22Rv1 (cell line): Measurements from ENCODE around the gene TRH.
A peak's percentile ranks its signal among the peaks of the same experiment; 100 is the strongest.

Experiments used
- H3K27ac ChIP-seq: fragments of 450-650 bp; 2 replicates; pipeline ENCODE4 v1.5.1; 2017
- ZFX ChIP-seq: fragments of 450-650 bp; IDR thresholded peaks from 2 replicates; pipeline ENCODE4 v1.6.1; 2017; ENCODE audit warnings: antibody characterized with exemption, borderline replicate concordance
- TF ChIP-seq, protein P1 (sequence below): fragments of 450-650 bp; IDR thresholded peaks from 2 replicates; pipeline ENCODE4 v1.5.1; 2017; ENCODE audit warnings: mild to moderate bottlenecking

Gene TRH, protein sequence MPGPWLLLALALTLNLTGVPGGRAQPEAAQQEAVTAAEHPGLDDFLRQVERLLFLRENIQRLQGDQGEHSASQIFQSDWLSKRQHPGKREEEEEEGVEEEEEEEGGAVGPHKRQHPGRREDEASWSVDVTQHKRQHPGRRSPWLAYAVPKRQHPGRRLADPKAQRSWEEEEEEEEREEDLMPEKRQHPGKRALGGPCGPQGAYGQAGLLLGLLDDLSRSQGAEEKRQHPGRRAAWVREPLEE

DNA sequence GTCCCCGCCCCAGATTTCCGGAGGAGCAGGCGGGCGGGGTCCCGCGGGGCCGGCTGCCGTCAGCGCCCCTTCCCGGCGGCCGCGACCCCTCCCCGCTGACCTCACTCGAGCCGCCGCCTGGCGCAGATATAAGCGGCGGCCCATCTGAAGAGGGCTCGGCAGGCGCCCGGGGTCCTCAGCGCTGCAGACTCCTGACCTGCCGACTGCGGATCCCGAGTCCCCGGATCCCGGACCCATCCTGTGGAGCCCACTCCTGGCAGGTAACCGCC, at the start of gene TRH:
Gene TRH, plus strand, starts transcription at position 157 of the 269 bp plus-strand sequence. CDS start 1,097 bp downstream, outside the sequence.
- no peak within 1 kb of the TSS for H3K27ac ChIP-seq
- no peak for TF ChIP-seq ZFX

DNA sequence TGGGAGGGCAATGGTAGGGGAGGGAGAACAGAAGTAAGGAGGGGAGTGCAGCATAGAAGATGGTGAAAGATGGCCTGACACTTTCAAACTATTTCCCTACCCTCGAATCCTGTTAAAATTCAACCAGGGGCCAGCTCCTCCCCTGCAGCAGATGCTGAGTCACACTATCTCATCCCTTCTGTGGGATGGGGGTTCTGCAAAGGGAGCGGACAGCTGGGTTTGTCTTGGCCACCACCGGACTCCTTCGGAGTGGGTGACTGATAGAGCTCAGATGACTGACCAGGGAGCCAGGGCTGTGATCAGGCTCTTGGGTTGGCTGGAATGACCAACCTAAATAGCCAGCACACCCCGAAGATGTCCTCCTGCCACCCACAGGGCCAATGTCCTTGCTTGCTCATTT, 47.4 kb upstream of the TRH start:
- no peak overlapping the region for H3K27ac ChIP-seq

DNA sequence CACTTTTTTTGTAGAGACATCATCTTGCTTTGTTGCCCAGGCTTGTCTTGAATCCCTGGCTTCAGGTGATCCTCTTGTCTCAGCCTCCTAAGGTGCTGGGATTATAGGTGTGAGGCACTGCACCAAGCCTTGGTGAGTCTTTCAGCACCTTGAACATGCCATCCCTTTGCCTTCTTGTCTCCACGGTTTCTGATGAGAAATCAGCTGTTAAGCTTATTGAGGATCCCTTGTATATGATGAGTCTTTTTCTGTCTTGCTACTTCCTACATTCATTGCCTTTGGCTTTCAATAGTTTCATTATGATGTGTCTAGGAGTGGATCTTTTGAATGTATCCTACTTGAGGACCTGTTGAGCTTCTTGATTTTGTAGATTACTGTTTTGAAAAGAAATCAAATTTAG, 45.1 kb upstream of the TRH start:
- TF ChIP-seq ZFX: no peak
- TF ChIP-seq, protein P1, sequence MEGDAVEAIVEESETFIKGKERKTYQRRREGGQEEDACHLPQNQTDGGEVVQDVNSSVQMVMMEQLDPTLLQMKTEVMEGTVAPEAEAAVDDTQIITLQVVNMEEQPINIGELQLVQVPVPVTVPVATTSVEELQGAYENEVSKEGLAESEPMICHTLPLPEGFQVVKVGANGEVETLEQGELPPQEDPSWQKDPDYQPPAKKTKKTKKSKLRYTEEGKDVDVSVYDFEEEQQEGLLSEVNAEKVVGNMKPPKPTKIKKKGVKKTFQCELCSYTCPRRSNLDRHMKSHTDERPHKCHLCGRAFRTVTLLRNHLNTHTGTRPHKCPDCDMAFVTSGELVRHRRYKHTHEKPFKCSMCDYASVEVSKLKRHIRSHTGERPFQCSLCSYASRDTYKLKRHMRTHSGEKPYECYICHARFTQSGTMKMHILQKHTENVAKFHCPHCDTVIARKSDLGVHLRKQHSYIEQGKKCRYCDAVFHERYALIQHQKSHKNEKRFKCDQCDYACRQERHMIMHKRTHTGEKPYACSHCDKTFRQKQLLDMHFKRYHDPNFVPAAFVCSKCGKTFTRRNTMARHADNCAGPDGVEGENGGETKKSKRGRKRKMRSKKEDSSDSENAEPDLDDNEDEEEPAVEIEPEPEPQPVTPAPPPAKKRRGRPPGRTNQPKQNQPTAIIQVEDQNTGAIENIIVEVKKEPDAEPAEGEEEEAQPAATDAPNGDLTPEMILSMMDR: no peak

More for the DNA sequence above, 47.4 kb upstream of the TRH start:
- TF ChIP-seq, protein P1: no peak
- no peak for TF ChIP-seq ZFX

DNA sequence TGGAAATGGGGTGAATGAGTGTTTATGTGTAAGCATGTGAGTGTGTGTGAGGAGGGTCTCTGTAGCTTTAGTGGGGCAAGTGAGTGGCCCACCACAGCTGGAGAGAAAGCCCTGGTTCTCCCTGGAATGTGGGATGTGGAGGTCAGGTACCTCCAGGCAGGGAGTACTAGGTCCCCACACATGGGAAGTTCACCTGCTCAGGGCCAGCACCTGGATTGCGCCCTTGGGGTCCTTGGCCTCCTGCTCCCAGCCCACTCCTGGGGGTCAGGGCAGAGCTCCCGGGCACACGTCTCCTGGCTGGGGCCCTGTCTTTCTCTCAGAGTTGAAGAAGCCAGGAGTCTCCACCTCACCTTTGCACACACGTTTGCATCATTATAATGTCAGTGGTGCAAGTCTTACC, 41.0 kb upstream of the TRH start:
- no peak overlapping the region for H3K27ac ChIP-seq
- TF ChIP-seq, protein P1: no peak
- TF ChIP-seq ZFX: no peak

More for the DNA sequence above, 45.1 kb upstream of the TRH start:
- H3K27ac ChIP-seq: no peak overlapping the region

DNA sequence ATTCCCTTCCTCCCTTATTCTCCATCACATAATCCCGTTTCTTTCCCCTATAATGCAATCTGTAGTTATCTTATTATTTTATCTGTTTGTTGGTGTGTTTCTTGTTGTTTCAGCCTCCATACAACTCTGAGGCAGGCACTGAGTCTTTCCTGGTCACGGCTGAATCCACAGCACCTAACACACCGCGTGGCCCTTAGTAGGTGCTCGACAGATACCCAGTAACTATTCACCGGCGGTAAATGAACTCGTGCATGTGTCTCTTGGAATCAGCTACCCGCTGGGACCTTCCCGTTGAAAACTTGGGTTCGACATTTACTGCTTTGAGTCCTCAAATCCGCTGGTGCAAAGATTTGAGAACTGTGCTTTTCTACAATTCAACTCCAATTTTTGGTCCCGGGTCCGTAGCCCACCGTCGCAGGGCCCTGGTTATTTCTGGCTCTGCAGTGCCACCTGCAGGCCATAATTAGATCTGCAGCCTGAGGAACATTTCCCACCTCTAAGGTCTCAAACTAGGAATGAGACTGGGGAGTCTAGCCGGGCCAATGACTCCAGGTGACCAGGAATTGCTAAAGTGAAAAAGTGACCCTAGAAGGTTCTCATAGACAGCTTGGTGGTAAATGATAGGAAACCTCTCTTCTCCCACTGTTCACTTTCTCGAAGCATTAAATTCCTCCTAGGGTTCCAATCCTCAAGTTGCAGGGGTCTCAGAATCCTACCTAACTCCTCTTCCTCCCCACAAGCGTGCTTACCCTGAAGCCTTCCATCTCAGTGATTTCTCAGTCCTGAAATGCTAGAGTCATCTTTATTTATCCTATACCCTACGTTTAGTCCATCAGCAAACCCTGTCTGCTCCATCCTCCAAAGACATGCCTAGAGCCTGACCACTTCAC, 40.0 kb upstream of the TRH start:
- TF ChIP-seq, protein P1: peak; percentile 92
- TF ChIP-seq ZFX: no peak
- H3K27ac ChIP-seq: no peak overlapping the region

DNA sequence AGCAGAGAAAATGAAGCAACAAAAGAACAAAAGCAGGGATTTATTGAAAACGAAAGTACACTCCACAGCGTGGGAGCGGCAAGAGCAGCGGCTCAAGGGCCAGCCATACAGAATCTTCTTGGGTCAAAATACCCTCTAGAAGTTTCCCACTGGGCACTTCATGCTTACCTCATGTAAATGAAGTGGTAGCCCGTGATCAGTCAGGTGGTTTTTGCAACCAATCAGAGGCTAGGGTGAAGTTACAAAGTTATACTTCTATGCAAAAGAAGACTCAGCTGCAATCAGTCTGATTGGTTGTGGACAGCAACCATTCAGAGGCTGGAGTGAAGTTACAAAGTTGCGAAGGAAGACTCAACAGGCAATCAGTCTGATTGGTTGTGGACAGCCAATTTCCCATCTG, 37.8 kb upstream of the TRH start:
- H3K27ac ChIP-seq: no peak overlapping the region
- TF ChIP-seq, protein P1: no peak
- no peak for TF ChIP-seq ZFX

DNA sequence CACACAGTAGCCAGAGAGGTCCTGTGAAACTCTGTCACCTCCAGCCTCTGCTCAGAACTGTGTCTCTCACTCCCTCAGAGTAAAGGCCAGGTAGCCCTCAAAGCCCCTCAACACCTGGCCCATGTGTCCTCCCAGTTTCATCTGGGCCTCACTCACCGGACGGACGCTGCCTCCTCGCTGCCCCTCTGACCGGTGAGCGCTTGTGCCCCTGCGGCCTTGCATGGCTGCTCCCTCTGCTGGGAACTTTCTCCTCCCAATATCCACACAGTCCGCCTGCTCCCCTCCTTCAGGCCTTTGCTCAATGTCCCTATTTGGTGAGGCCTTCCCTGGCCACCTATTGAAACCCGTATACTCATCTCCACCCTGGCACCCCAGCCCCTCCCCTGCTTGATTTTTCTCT, 36.8 kb upstream of the TRH start:
- no peak overlapping the region for H3K27ac ChIP-seq
- TF ChIP-seq, protein P1: no peak
- no peak for TF ChIP-seq ZFX
